Pancreas (tissue), 10 donors: ENCODE results near the gene CEP63. TPM values are rescaled to one million over a fixed set of nuclear protein-coding genes. Genes with fewer than 3 reads are reported as not detected.

Experiments used
- ATAC-seq, 4 donors: fragments of 200-7000 bp; cut with Tn5 transposase; one replicate each; pipeline versions ENCODE4 v1.8.0 to v1.9.1; 2020; ENCODE audit warnings: mild to moderate bottlenecking in 4 of 4, moderate library complexity in 4 of 4
- DNase-seq, 6 donors: peaks; one replicate each; pipeline ENCODE4 v3.0.0-alpha.2; 2020
- FAIRE-seq: peaks from 2 replicates; lab custom pipeline; 2012; peaks lifted over from hg19 to GRCh38; lab: Jason Lieb, UNC
- H3K27ac ChIP-seq, 4 donors: fragments of 200-600 bp; sonication (generic); 1 replicate in 3 of 4; 2 replicates in 1 of 4; pipeline versions ENCODE4 v1.5.0 to v1.8.0; 2020
- H3K27me3 ChIP-seq, 4 donors: fragments of 200-600 bp; one replicate each; pipeline ENCODE4 v1.8.0; 2021
- H3K36me3 ChIP-seq, 3 donors: fragments of 200-600 bp; sonication (generic) in 1 of 3; one replicate each; pipeline versions ENCODE4 v1.5.0 to v1.8.0; 2020 to 2021
- H3K4me1 ChIP-seq, 3 donors: fragments of 200-600 bp; one replicate each; pipeline ENCODE4 v1.8.0; 2021
- H3K4me3 ChIP-seq, 4 donors: fragments of 200-600 bp; sonication (generic) in 2 of 4; one replicate each; pipeline versions ENCODE4 v1.5.0 to v1.8.0; 2020 to 2021
- H3K9me3 ChIP-seq, 4 donors: fragments of 200-600 bp; one replicate each; pipeline ENCODE4 v1.8.0; 2021
- CTCF ChIP-seq, 4 donors: fragments of 200-600 bp; sonication (generic) in 3 of 4; IDR thresholded peaks; one replicate each; pipeline versions ENCODE4 v1.5.0 to v1.8.0; 2021; ENCODE audit warnings: antibody characterized with exemption in 4 of 4
- WGBS, 2 donors: extraction: QIAGEN DNeasy Blood & Tissue Kit; methylation state at CpG; one replicate each; pipeline ENCODE4 v1.1.7; 2013; 5-methylcytosine and 5-hydroxymethylcytosine counted together
- intact Hi-C, 3 donors: fragments of 100-400 bp; cut with DNase I; formaldehyde crosslinking; loops; one replicate each; pipeline versions ENCODE4 v1.11.1 to v1.14.2; 2022
- polyA plus RNA-seq, 2 donors: library from polyadenylated mRNA; stranded (reverse); fragments of 200-250 nt; gene quantifications; one replicate each; pipeline ENCODE4 v1.2.3, GENCODE V29; 2013
- total RNA-seq, 6 donors: library from RNA; stranded (reverse); fragmentation: NEBNext Ultra II Directional in 4 of 6; extraction: Animal tissue kit (Norgen Biotek cat#: 25700) in 4 of 6; gene quantifications; one replicate each; pipeline versions ENCODE4 v1.2.1 to v1.2.4, GENCODE V29; 2021 to 2023
- donor health status: healthy with polysubstance abuse.
- donor health status: DM: no; HTN: no; CAD: no; lungs with moderate emphysema.
- donor health status: DM: no; HTN: no; CAD: no.
- donor health status: control.
- donor health status: control.
- donor health status: Bipolar disorder and iron deficiency.
- donor health status: DM: yes; HTN: yes; CAD: no.
- donor health status: DM: no; HTN: no; CAD: no.
- donor health status: DM: no; HTN: no; CAD: no.
- donor health status: DM: yes; HTN: yes; CAD: no.

CEP63 gene
- total and polyA plus RNA-seq, 8 donors, result 8.9 to 17.2 (median 11.4) TPM

- no peak overlapping the region for H3K27ac ChIP-seq
- no peak overlapping the region for H3K4me3 ChIP-seq
- WGBS, 2 donors, result 75 to 77% methylated on average over 6 of the region's 6 CpGs
- intact Hi-C loops, result no loop called here
- ATAC-seq, result no peak
- no peaks in the 10 kb centered on the region for H3K36me3 ChIP-seq
- H3K9me3 ChIP-seq, result no peaks in the 10 kb centered on the region
- no peak for DNase-seq
- no peaks in the 10 kb centered on the region for H3K27me3 ChIP-seq
- TF ChIP-seq CTCF (IDR thresholded peaks at IDR 0.05), result no peak
- no peaks in the 10 kb centered on the region for H3K4me1 ChIP-seq
- FAIRE-seq, result no peak
Measured at GRCh38 chr3:134613006-134613520, 127.2 kb downstream of the CEP63 start.

- H3K36me3 ChIP-seq, result no peaks in the 10 kb centered on the region
- intact Hi-C loops, result no loop called here
- H3K9me3 ChIP-seq, result no peaks in the 10 kb centered on the region
- 82 to 84% methylated on average over 4 of the region's 4 CpGs for WGBS, 2 donors
- no peak for FAIRE-seq
- H3K4me1 ChIP-seq, result no peaks in the 10 kb centered on the region
- no peak for TF ChIP-seq CTCF (IDR thresholded peaks at IDR 0.05)
- no peak overlapping the region for H3K4me3 ChIP-seq
- H3K27me3 ChIP-seq, result no peaks in the 10 kb centered on the region
- no peak for ATAC-seq
- H3K27ac ChIP-seq, result no peak overlapping the region
- DNase-seq, result no peak
Measured at GRCh38 chr3:134614955-134615354, 129.1 kb downstream of the CEP63 start.

GRCh38 chr3:134615743-134616142 is 129.9 kb downstream of the CEP63 start:
- Histone ChIP-seq H3K36me3 (no peaks in the 10 kb centered on the region), H3K4me1 (no peaks in the 10 kb centered on the region), H3K27ac (no peak overlapping the region), H3K27me3 (no peaks in the 10 kb centered on the region), H3K9me3 (no peaks in the 10 kb centered on the region), H3K4me3 (no peak overlapping the region)
- WGBS, 2 donors, result 71 to 84% methylated on average over 5 of the region's 5 CpGs
- ATAC-seq (no peak), FAIRE-seq (no peak), DNase-seq (peak in 1 of 6 donors; percentile 1)
- no peak for TF ChIP-seq CTCF (IDR thresholded peaks at IDR 0.05)
- intact Hi-C loops, result no loop called here

GRCh38 chr3:134617608-134618477 is 132.0 kb downstream of the CEP63 start:
- WGBS, 2 donors, result 73 to 79% methylated on average over 7 of the region's 7 CpGs
- intact Hi-C loops, result no loop called here
- Histone ChIP-seq H3K27ac (no peak overlapping the region), H3K27me3 (no peaks in the 10 kb centered on the region), H3K4me3 (no peak overlapping the region), H3K4me1 (no peaks in the 10 kb centered on the region), H3K36me3 (no peaks in the 10 kb centered on the region), H3K9me3 (no peaks in the 10 kb centered on the region)
- ATAC-seq, result no peak
- no peak for FAIRE-seq
- DNase-seq, result peak in 1 of 6 donors; percentile 3
- no peak for TF ChIP-seq CTCF (IDR thresholded peaks at IDR 0.05)
